Gastrocnemius medialis (tissue), 4 donors: ENCODE results near the gene AKAP17A.

Experiments
- POLR2A ChIP-seq, 2 donors: fragments of 450-650 bp; IDR thresholded peaks; one replicate each; pipeline ENCODE4 v1.6.1; 2017; ENCODE audit warnings: antibody characterized with exemption in 2 of 2, mild to moderate bottlenecking in 2 of 2, moderate library complexity in 2 of 2
- TF ChIP-seq, protein P1 (sequence below), 5 experiments: fragments of 450-650 bp in 3 of 5; fragments of 200-600 bp in 2 of 5; sonication (generic) in 2 of 5; IDR thresholded peaks in 4 of 5; conservative IDR thresholded peaks in 1 of 5; 1 replicate in 4 of 5; 2 replicates in 1 of 5; pipeline ENCODE4 v1.5.1; 2016 to 2019; ENCODE audit warnings: antibody characterized with exemption in 5 of 5, mild to moderate bottlenecking in 3 of 5, moderate library complexity in 3 of 5

GRCh38 chrX:1593286-1594271 lies 2.2 kb downstream of the AKAP17A start:
- no peak for TF ChIP-seq POLR2A (IDR thresholded peaks at IDR 0.05)
- TF ChIP-seq, protein P1, sequence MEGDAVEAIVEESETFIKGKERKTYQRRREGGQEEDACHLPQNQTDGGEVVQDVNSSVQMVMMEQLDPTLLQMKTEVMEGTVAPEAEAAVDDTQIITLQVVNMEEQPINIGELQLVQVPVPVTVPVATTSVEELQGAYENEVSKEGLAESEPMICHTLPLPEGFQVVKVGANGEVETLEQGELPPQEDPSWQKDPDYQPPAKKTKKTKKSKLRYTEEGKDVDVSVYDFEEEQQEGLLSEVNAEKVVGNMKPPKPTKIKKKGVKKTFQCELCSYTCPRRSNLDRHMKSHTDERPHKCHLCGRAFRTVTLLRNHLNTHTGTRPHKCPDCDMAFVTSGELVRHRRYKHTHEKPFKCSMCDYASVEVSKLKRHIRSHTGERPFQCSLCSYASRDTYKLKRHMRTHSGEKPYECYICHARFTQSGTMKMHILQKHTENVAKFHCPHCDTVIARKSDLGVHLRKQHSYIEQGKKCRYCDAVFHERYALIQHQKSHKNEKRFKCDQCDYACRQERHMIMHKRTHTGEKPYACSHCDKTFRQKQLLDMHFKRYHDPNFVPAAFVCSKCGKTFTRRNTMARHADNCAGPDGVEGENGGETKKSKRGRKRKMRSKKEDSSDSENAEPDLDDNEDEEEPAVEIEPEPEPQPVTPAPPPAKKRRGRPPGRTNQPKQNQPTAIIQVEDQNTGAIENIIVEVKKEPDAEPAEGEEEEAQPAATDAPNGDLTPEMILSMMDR (IDR thresholded peaks at IDR 0.05 in 4 of 5, conservative IDR thresholded peaks at IDR 0.05 in 1 of 5), result no peak
